GM23338 (cell line): ENCODE data around the gene ARL10. TPM values are rescaled to one million over a fixed set of nuclear protein-coding genes. Genes with fewer than 3 reads are reported as not detected.

ENCODE experiments used
- ATAC-seq: fragments of 200-7000 bp; cut with Tn5 transposase; 3 replicates; pipeline ENCODE4 v1.9.1; 2020
- DNase-seq: peaks from one replicate; pipeline ENCODE4 v3.0.0-alpha.2; 2015; ENCODE audit warnings: low spot score
- H2AFZ ChIP-seq: fragments of 200-600 bp; sonication (generic); 2 replicates; pipeline ENCODE4 v1.8.0; 2016; ENCODE audit warnings: antibody characterized with exemption, mild to moderate bottlenecking, moderate library complexity
- H3F3A ChIP-seq: fragments of 200-600 bp; sonication (generic); replicated peaks from 2 replicates; pipeline ENCODE4 v1.8.0; 2017; ENCODE audit warnings: antibody characterized with exemption, mixed run types, low read depth
- H3K27ac ChIP-seq: fragments of 200-600 bp; sonication (generic); 2 replicates; pipeline ENCODE4 v1.6.1; 2016; ENCODE audit warnings: low read depth
- H3K27me3 ChIP-seq: fragments of 200-600 bp; sonication (generic); 2 replicates; pipeline ENCODE4 v1.8.0; 2016; ENCODE audit warnings: mild to moderate bottlenecking, mixed run types, moderate library complexity; ENCODE audit not compliant: insufficient read depth
- H3K36me3 ChIP-seq: fragments of 200-600 bp; sonication (generic); 2 replicates; pipeline ENCODE4 v1.8.0; 2016; ENCODE audit warnings: mild to moderate bottlenecking; ENCODE audit not compliant: insufficient read depth
- H3K4me1 ChIP-seq: fragments of 200-600 bp; sonication (generic); 2 replicates; pipeline ENCODE4 v1.8.0; 2016; ENCODE audit warnings: mild to moderate bottlenecking, moderate library complexity; ENCODE audit not compliant: insufficient read depth
- H3K4me2 ChIP-seq: fragments of 200-600 bp; sonication (generic); 2 replicates; pipeline ENCODE4 v1.7.1; 2017; ENCODE audit warnings: mixed run types
- H3K4me3 ChIP-seq: fragments of 200-600 bp; sonication (generic); 2 replicates; pipeline ENCODE4 v1.6.1; 2016; ENCODE audit warnings: mixed run types
- H3K79me2 ChIP-seq: fragments of 200-600 bp; sonication (generic); replicated peaks from 2 replicates; pipeline ENCODE4 v1.8.0; 2017; ENCODE audit warnings: mild to moderate bottlenecking; ENCODE audit not compliant: insufficient read depth
- H3K9me2 ChIP-seq: fragments of 200-600 bp; sonication (generic); 2 replicates; pipeline ENCODE4 v1.8.0; 2017; ENCODE audit not compliant: insufficient read depth
- H4K20me1 ChIP-seq: fragments of 200-600 bp; sonication (generic); replicated peaks from 2 replicates; pipeline ENCODE4 v1.8.0; 2017; ENCODE audit warnings: mild to moderate bottlenecking; ENCODE audit not compliant: insufficient read depth
- H3K27ac Mint-ChIP-seq: 2 replicates; pipeline ENCODE4 v1.8.0; 2020; ENCODE audit warnings: inconsistent platforms, mild to moderate bottlenecking, moderate library complexity, mixed read lengths
- H3K27me3 Mint-ChIP-seq: 3 replicates; pipeline ENCODE4 v1.8.0; 2022; ENCODE audit warnings: low read depth, mild to moderate bottlenecking, moderate library complexity, mixed read lengths, inconsistent platforms; ENCODE audit not compliant: insufficient read depth, poor library complexity
- H3K36me3 Mint-ChIP-seq: 3 replicates; pipeline ENCODE4 v1.8.0; 2021; ENCODE audit warnings: low read depth, mild to moderate bottlenecking, inconsistent platforms, moderate library complexity, mixed read lengths
- H3K4me1 Mint-ChIP-seq: 3 replicates; pipeline ENCODE4 v1.8.0; 2020; ENCODE audit warnings: mild to moderate bottlenecking, inconsistent platforms, mixed read lengths
- H3K4me3 Mint-ChIP-seq: 3 replicates; pipeline ENCODE4 v1.8.0; 2021; ENCODE audit warnings: moderate library complexity, mild to moderate bottlenecking, inconsistent platforms, mixed read lengths
- H3K9me3 Mint-ChIP-seq: 3 replicates; pipeline ENCODE4 v1.8.0; 2020; ENCODE audit warnings: moderate library complexity, mild to moderate bottlenecking, inconsistent platforms, mixed read lengths
- CREB1 ChIP-seq: fragments of 250-450 bp; sonication (Bioruptor Pico); IDR thresholded peaks from 2 replicates; pipeline ENCODE4 v1.5.0; 2020; ENCODE audit warnings: low read depth, mild to moderate bottlenecking, moderate library complexity
- ETS1 ChIP-seq: IDR thresholded peaks from 2 replicates; pipeline ENCODE4 v1.6.1; 2016; ENCODE audit warnings: antibody characterized with exemption
- EZH2 ChIP-seq: fragments of 200-600 bp; sonication (generic); IDR thresholded peaks from one replicate; pipeline ENCODE4 v1.8.0; 2017; ENCODE audit warnings: antibody characterized with exemption, mild to moderate bottlenecking, low read depth; ENCODE audit not compliant: unreplicated experiment
- EZH2phosphoT487 ChIP-seq: fragments of 200-600 bp; sonication (generic); IDR thresholded peaks from one replicate; pipeline ENCODE4 v1.8.1; 2018; ENCODE audit warnings: antibody characterized with exemption; ENCODE audit not compliant: unreplicated experiment
- JUNB ChIP-seq: IDR thresholded peaks from one replicate; pipeline ENCODE4 v1.6.1; 2016; ENCODE audit warnings: antibody characterized with exemption; ENCODE audit not compliant: unreplicated experiment
- NANOG ChIP-seq: IDR thresholded peaks from 2 replicates; pipeline ENCODE4 v1.6.1; 2016; ENCODE audit warnings: antibody characterized with exemption, borderline replicate concordance
- POLR2AphosphoS5 ChIP-seq: IDR thresholded peaks from 2 replicates; pipeline ENCODE4 v1.6.1; 2016; ENCODE audit warnings: antibody characterized with exemption, low read depth
- REST ChIP-seq: IDR thresholded peaks from one replicate; pipeline ENCODE4 v1.6.1; 2018; ENCODE audit warnings: antibody characterized with exemption; ENCODE audit not compliant: unreplicated experiment
- STAT1 ChIP-seq: IDR thresholded peaks from one replicate; pipeline ENCODE4 v1.6.1; 2016; ENCODE audit warnings: antibody characterized with exemption; ENCODE audit not compliant: unreplicated experiment
- ZNF114 ChIP-seq: fragments of 250-450 bp; sonication (Bioruptor Pico); IDR thresholded peaks from 2 replicates; pipeline ENCODE4 v1.5.0; 2020; ENCODE audit warnings: mild to moderate bottlenecking, moderate library complexity
- ZNF331 ChIP-seq: fragments of 250-450 bp; sonication (Bioruptor Pico); IDR thresholded peaks from 2 replicates; pipeline ENCODE4 v1.5.0; 2020; ENCODE audit warnings: low read depth, mild to moderate bottlenecking, moderate library complexity
- polyA plus RNA-seq: library from polyadenylated mRNA; unstranded; fragments of >200 nt; fragmentation: Nextera tagmentation; extraction: Ambion mirVana; gene quantifications from 2 replicates; pipeline ENCODE4 v1.2.1, GENCODE V29; 2016
- total RNA-seq: library from RNA; depleted of rRNA; stranded (reverse); fragments of >200 nt; shearing (Covaris generic); gene quantifications from 2 replicates; pipeline ENCODE4 v1.2.3, GENCODE V29; 2014
- TF ChIP-seq, protein P1 (sequence below), 2 experiments: fragments of 200-600 bp in 1 of 2; sonication (generic) in 1 of 2; conservative IDR thresholded peaks; 2 replicates each; pipeline versions ENCODE4 v1.5.1 to v1.6.1; 2016 to 2017; ENCODE audit warnings: antibody characterized with exemption in 2 of 2, low read depth in 2 of 2, mild to moderate bottlenecking in 2 of 2, moderate library complexity in 1 of 2
- TF ChIP-seq, protein P2 (sequence below): fragments of 250-450 bp; sonication (Bioruptor Pico); IDR thresholded peaks from 2 replicates; pipeline ENCODE4 v1.5.0; 2020; ENCODE audit warnings: mild to moderate bottlenecking, moderate library complexity

Gene ARL10
- total and polyA plus RNA-seq, 2 experiments from 2014 or later, result 2.5 to 7.9 TPM

DNA sequence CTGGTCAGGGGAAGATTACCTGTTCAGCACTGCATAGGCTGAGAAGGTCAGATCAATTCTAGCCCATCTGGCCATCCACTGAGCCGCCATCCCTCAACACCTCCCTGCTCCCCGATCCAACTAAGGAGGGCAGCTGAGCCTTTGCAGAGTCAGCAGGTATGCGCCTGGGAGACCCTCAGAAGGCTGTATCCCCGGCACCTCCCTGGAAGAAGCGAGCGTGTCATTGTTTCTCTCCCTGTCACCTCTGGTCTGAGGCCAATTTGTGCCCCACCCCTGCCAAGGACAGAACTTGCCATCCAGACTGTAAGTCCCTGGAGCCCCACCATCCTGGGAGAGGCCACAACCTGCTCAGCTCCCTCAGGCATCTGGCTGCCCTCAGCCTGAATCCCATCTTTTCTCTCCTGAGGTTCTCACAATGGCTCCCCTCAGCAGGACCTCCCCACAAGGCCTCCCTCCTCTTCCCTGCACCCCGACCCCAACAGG lies 48.5 kb downstream of the ARL10 start:
- Histone ChIP-seq H3K36me3 (no peaks in the 10 kb centered on the region), H3K4me3 (no peak overlapping the region), H3F3A (0 out of 2 replicates have a peak, but pooled peaks cover 4% of the 10 kb centered on the region), H3K27ac (no peak overlapping the region), H3K4me1 (0 out of 2 replicates have a peak, but pooled peaks cover 3% of the 10 kb centered on the region), H3K9me2 (0 out of 2 replicates have a peak, but pooled peaks cover 2% of the 10 kb centered on the region), H4K20me1 (peaks cover 10% of the 10 kb centered on the region), H3K79me2 (no peaks in the 10 kb centered on the region), H3K27me3 (peaks cover 29% of the 10 kb centered on the region), H2AFZ (no peak overlapping the region), H3K4me2 (no peak overlapping the region)
- no peak for TF ChIP-seq ZNF331 (CRISPR knock-in tag)
- TF ChIP-seq POLR2AphosphoS5, result no peak
- TF ChIP-seq, protein P1, sequence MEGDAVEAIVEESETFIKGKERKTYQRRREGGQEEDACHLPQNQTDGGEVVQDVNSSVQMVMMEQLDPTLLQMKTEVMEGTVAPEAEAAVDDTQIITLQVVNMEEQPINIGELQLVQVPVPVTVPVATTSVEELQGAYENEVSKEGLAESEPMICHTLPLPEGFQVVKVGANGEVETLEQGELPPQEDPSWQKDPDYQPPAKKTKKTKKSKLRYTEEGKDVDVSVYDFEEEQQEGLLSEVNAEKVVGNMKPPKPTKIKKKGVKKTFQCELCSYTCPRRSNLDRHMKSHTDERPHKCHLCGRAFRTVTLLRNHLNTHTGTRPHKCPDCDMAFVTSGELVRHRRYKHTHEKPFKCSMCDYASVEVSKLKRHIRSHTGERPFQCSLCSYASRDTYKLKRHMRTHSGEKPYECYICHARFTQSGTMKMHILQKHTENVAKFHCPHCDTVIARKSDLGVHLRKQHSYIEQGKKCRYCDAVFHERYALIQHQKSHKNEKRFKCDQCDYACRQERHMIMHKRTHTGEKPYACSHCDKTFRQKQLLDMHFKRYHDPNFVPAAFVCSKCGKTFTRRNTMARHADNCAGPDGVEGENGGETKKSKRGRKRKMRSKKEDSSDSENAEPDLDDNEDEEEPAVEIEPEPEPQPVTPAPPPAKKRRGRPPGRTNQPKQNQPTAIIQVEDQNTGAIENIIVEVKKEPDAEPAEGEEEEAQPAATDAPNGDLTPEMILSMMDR (conservative IDR thresholded peaks at IDR 0.05; ENCODE audit: low read depth in 2 of 2), result no peak
- no peak for TF ChIP-seq REST
- no peak for TF ChIP-seq JUNB
- TF ChIP-seq ETS1, result no peak
- no peak for TF ChIP-seq NANOG
- TF ChIP-seq, protein P2, sequence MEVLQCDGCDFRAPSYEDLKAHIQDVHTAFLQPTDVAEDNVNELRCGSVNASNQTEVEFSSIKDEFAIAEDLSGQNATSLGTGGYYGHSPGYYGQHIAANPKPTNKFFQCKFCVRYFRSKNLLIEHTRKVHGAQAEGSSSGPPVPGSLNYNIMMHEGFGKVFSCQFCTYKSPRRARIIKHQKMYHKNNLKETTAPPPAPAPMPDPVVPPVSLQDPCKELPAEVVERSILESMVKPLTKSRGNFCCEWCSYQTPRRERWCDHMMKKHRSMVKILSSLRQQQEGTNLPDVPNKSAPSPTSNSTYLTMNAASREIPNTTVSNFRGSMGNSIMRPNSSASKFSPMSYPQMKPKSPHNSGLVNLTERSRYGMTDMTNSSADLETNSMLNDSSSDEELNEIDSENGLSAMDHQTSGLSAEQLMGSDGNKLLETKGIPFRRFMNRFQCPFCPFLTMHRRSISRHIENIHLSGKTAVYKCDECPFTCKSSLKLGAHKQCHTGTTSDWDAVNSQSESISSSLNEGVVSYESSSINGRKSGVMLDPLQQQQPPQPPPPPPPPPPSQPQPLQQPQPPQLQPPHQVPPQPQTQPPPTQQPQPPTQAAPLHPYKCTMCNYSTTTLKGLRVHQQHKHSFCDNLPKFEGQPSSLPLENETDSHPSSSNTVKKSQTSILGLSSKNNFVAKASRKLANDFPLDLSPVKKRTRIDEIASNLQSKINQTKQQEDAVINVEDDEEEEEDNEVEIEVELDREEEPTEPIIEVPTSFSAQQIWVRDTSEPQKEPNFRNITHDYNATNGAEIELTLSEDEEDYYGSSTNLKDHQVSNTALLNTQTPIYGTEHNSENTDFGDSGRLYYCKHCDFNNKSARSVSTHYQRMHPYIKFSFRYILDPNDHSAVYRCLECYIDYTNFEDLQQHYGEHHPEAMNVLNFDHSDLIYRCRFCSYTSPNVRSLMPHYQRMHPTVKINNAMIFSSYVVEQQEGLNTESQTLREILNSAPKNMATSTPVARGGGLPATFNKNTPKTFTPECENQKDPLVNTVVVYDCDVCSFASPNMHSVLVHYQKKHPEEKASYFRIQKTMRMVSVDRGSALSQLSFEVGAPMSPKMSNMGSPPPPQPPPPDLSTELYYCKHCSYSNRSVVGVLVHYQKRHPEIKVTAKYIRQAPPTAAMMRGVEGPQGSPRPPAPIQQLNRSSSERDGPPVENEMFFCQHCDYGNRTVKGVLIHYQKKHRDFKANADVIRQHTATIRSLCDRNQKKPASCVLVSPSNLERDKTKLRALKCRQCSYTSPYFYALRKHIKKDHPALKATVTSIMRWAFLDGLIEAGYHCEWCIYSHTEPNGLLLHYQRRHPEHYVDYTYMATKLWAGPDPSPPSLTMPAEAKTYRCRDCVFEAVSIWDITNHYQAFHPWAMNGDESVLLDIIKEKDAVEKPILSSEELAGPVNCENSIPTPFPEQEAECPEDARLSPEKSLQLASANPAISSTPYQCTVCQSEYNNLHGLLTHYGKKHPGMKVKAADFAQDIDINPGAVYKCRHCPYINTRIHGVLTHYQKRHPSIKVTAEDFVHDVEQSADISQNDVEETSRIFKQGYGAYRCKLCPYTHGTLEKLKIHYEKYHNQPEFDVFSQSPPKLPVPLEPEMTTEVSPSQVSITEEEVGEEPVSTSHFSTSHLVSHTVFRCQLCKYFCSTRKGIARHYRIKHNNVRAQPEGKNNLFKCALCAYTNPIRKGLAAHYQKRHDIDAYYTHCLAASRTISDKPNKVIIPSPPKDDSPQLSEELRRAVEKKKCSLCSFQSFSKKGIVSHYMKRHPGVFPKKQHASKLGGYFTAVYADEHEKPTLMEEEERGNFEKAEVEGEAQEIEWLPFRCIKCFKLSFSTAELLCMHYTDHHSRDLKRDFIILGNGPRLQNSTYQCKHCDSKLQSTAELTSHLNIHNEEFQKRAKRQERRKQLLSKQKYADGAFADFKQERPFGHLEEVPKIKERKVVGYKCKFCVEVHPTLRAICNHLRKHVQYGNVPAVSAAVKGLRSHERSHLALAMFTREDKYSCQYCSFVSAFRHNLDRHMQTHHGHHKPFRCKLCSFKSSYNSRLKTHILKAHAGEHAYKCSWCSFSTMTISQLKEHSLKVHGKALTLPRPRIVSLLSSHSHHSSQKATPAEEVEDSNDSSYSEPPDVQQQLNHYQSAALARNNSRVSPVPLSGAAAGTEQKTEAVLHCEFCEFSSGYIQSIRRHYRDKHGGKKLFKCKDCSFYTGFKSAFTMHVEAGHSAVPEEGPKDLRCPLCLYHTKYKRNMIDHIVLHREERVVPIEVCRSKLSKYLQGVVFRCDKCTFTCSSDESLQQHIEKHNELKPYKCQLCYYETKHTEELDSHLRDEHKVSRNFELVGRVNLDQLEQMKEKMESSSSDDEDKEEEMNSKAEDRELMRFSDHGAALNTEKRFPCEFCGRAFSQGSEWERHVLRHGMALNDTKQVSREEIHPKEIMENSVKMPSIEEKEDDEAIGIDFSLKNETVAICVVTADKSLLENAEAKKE, result no peak
- TF ChIP-seq EZH2phosphoT487, result no peak
- no peak for TF ChIP-seq CREB1 (CRISPR knock-in tag)
- TF ChIP-seq ZNF114 (CRISPR knock-in tag), result no peak
- TF ChIP-seq STAT1, result no peak
- no peak for TF ChIP-seq EZH2
- peaks cover 12% of the 10 kb centered on the region for H3K9me3 Mint-ChIP-seq
- no peak overlapping the region for H3K27ac Mint-ChIP-seq
- peaks cover 12% of the 10 kb centered on the region for H3K27me3 Mint-ChIP-seq
- no peak overlapping the region for H3K4me3 Mint-ChIP-seq
- no peak for DNase-seq
- H3K36me3 Mint-ChIP-seq, result no peaks in the 10 kb centered on the region
- H3K4me1 Mint-ChIP-seq, result 0 out of 3 replicates have a peak, but pooled peaks cover 3% of the 10 kb centered on the region
- ATAC-seq, result no peak
